ENCODE results near the gene CXCL8. TPM values are rescaled to one million over a fixed set of nuclear protein-coding genes. Genes with fewer than 3 reads are reported as not detected.

CXCL8 gene
- total RNA-seq, 1 donor from 2014 or later: not detected

DNA sequence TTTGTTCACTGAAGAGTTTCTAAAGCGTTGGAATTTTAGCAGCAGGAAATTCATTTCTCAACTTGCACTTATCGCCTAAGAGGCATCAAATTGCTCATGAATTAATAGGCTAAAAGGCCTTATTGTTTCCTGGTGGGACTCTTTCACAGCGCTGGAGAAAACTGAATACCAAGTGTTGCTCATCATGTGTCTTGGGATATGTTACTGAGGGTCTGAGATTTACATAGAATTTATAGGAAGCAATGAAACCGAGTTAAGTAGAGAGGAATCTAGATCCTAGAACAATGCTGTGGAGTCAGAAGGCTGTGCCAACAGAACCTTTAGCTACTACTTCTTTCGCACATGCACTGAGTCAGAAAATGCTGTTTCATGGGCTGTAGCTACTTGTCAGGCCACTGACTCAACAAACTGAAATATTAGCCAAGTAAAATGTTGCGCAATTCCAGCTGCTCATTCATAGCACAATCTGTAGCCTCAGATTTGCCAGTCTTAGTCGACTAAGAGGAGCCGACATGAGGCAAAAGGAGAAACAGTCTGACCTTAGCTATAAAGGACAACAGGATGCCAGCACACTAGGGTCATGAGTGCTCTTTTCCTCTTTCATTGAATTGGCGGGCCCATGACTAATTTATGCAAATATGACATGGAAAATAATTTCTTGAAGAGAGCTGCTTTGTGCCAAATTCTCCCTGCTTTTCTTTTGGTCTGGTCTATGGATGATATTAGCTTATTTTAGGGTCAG is 35.9 kb upstream of the CXCL8 start:
- H2AFZ ChIP-seq (replicated peaks): no peak overlapping the region
- no peaks in the 10 kb centered on the region for H3K4me1 ChIP-seq
- H3K9me3 ChIP-seq (ENCODE audit: low read depth): no peaks in the 10 kb centered on the region
- no peaks in the 10 kb centered on the region for H3K36me3 ChIP-seq
- TF ChIP-seq EZH2phosphoT487 (IDR thresholded peaks at IDR 0.05) (no peak), EZH2 (IDR thresholded peaks at IDR 0.05) (no peak)
- TF ChIP-seq, protein P1, sequence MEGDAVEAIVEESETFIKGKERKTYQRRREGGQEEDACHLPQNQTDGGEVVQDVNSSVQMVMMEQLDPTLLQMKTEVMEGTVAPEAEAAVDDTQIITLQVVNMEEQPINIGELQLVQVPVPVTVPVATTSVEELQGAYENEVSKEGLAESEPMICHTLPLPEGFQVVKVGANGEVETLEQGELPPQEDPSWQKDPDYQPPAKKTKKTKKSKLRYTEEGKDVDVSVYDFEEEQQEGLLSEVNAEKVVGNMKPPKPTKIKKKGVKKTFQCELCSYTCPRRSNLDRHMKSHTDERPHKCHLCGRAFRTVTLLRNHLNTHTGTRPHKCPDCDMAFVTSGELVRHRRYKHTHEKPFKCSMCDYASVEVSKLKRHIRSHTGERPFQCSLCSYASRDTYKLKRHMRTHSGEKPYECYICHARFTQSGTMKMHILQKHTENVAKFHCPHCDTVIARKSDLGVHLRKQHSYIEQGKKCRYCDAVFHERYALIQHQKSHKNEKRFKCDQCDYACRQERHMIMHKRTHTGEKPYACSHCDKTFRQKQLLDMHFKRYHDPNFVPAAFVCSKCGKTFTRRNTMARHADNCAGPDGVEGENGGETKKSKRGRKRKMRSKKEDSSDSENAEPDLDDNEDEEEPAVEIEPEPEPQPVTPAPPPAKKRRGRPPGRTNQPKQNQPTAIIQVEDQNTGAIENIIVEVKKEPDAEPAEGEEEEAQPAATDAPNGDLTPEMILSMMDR (IDR thresholded peaks at IDR 0.05): no peak
- no peak overlapping the region for H3K27ac ChIP-seq
- H3K4me3 ChIP-seq: no peak overlapping the region
- Mint-ChIP-seq H3K27ac (peak overlapping the region; percentile 82), H3K9me3 (no peaks in the 10 kb centered on the region), H3K36me3 (no peaks in the 10 kb centered on the region), H3K4me3 (no peak overlapping the region), H3K4me1 (peaks cover 14% of the 10 kb centered on the region), H3K27me3 (ENCODE audit: insufficient read depth, low read depth) (no peaks in the 10 kb centered on the region)
- no peaks in the 10 kb centered on the region for H3K79me2 ChIP-seq (ENCODE audit: low read depth)
- no peaks in the 10 kb centered on the region for H3K27me3 ChIP-seq
- DNase-seq (ENCODE audit: low spot score): no peak
- H3K9ac ChIP-seq: no peak overlapping the region
- no peaks in the 10 kb centered on the region for H4K20me1 ChIP-seq (ENCODE audit: low read depth)
- no peak overlapping the region for H3K4me2 ChIP-seq
- no peaks in the 10 kb centered on the region for H3F3A ChIP-seq (ENCODE audit: low read depth)

DNA sequence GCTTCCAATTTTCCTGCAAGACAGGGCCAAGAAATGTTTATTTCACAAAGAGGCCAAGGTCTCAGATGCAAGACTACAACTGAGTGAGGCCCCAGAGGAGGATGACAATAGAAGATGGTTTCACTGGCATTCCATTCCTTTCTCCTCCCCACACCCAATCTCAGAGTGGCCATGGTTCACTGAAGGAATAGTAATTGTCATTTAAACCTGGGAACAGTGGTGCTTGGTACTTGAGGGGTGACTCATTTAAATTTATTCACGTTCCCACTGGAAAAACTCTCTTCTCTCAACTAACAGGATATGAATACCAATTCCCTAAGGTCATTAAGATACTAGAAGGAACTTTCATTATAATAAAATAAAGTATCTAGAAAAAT is 35.3 kb upstream of the CXCL8 start:
- Histone ChIP-seq H3K27ac (no peak overlapping the region), H3K4me2 (no peak overlapping the region), H4K20me1 (ENCODE audit: low read depth) (no peaks in the 10 kb centered on the region), H3K79me2 (ENCODE audit: low read depth) (no peaks in the 10 kb centered on the region), H3K9ac (no peak overlapping the region), H3K9me3 (ENCODE audit: low read depth) (no peaks in the 10 kb centered on the region), H2AFZ (replicated peaks) (no peak overlapping the region), H3K27me3 (no peaks in the 10 kb centered on the region), H3F3A (ENCODE audit: low read depth) (no peaks in the 10 kb centered on the region), H3K4me3 (no peak overlapping the region), H3K4me1 (no peaks in the 10 kb centered on the region), H3K36me3 (no peaks in the 10 kb centered on the region)
- H3K4me3 Mint-ChIP-seq: no peak overlapping the region
- no peaks in the 10 kb centered on the region for H3K9me3 Mint-ChIP-seq
- H3K4me1 Mint-ChIP-seq: peaks cover 14% of the 10 kb centered on the region
- no peaks in the 10 kb centered on the region for H3K27me3 Mint-ChIP-seq (ENCODE audit: insufficient read depth, low read depth)
- TF ChIP-seq EZH2phosphoT487 (IDR thresholded peaks at IDR 0.05) (no peak), EZH2 (IDR thresholded peaks at IDR 0.05) (no peak)
- TF ChIP-seq, protein P1 (IDR thresholded peaks at IDR 0.05): no peak
- H3K27ac Mint-ChIP-seq: no peak overlapping the region
- H3K36me3 Mint-ChIP-seq: no peaks in the 10 kb centered on the region
- peak; percentile 7 for DNase-seq (ENCODE audit: low spot score)

DNA sequence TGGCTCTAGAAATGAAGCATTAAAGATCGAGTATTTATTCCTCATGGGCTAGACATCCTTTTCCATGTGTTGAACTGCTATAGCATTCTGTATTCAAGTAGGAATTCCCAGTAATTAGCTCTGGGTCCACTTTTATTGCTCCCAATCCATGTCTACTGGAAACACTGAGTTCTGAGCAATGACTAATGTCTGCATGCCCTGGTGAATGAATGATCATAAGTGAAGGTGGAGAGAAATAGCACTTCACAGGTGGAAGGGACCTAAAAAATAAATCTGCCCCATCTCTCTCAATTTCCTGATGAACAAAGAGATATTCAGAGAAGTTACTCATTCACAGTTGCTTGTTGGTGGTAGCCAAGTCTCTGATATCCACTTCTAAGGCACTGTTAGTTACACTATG is 34.6 kb upstream of the CXCL8 start:
- H3K79me2 ChIP-seq (ENCODE audit: low read depth): no peaks in the 10 kb centered on the region
- no peaks in the 10 kb centered on the region for H3K9me3 ChIP-seq (ENCODE audit: low read depth)
- no peaks in the 10 kb centered on the region for H3K36me3 ChIP-seq
- H3K9me3 Mint-ChIP-seq: no peaks in the 10 kb centered on the region
- no peak overlapping the region for H3K27ac ChIP-seq
- DNase-seq (ENCODE audit: low spot score): no peak
- no peaks in the 10 kb centered on the region for H3K36me3 Mint-ChIP-seq
- no peak overlapping the region for H3K4me2 ChIP-seq
- no peaks in the 10 kb centered on the region for H3F3A ChIP-seq (ENCODE audit: low read depth)
- no peaks in the 10 kb centered on the region for H3K27me3 ChIP-seq
- H3K4me3 ChIP-seq: no peak overlapping the region
- H4K20me1 ChIP-seq (ENCODE audit: low read depth): no peaks in the 10 kb centered on the region
- peaks cover 14% of the 10 kb centered on the region for H3K4me1 Mint-ChIP-seq
- H3K27me3 Mint-ChIP-seq (ENCODE audit: insufficient read depth, low read depth): no peaks in the 10 kb centered on the region
- H3K9ac ChIP-seq: no peak overlapping the region
- no peak for TF ChIP-seq EZH2phosphoT487 (IDR thresholded peaks at IDR 0.05)
- TF ChIP-seq, protein P1 (IDR thresholded peaks at IDR 0.05): no peak
- no peak for TF ChIP-seq EZH2 (IDR thresholded peaks at IDR 0.05)
- no peaks in the 10 kb centered on the region for H3K4me1 ChIP-seq
- H2AFZ ChIP-seq (replicated peaks): no peak overlapping the region
- no peak overlapping the region for H3K4me3 Mint-ChIP-seq
- no peak overlapping the region for H3K27ac Mint-ChIP-seq

All from neural progenitor cell (in vitro differentiated cells).